ENCODE measurements around the gene ANO6.

DNA sequence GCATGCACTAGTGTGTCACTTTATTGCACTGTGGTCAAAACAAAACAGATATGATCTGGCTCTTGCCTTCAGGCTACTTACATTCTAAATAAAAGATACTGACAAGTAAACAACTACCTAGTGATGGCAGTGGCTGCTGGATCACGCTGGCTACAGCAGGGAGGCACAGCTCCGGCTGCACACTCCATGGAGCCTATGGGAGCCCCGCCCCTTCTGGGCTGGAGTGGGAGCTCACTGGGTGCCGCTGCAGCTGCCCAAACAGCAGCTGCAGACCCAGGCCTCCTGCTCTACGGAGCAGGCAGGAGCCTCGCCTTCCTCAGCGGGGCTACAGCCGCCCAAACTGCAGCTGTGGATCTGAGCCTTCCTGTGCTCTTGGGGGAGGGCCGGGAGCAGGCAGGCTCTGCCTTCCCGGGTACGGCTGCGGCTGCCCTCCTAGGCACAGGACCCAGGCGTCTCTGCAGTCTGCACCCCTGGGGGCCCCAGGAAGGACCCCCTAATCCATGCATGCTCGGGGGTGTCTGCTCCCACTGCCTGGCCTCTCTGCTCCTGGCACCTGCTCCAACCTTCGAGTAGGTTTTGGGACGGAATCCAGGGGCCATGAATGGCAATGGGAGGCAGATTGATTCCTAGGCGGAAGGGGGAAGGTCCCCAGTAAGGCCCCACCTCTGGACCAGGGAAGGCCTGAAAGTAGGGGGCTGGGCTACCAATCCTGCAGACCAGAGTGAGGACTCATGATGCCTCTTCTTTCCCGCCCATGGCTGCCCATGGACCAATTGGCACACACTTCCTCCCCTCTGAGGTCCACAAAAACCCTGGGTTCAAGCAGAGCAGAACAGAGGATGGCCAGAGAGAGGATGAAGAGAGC is 253.1 kb downstream of the ANO6 start:
- TF ChIP-seq, protein P1, sequence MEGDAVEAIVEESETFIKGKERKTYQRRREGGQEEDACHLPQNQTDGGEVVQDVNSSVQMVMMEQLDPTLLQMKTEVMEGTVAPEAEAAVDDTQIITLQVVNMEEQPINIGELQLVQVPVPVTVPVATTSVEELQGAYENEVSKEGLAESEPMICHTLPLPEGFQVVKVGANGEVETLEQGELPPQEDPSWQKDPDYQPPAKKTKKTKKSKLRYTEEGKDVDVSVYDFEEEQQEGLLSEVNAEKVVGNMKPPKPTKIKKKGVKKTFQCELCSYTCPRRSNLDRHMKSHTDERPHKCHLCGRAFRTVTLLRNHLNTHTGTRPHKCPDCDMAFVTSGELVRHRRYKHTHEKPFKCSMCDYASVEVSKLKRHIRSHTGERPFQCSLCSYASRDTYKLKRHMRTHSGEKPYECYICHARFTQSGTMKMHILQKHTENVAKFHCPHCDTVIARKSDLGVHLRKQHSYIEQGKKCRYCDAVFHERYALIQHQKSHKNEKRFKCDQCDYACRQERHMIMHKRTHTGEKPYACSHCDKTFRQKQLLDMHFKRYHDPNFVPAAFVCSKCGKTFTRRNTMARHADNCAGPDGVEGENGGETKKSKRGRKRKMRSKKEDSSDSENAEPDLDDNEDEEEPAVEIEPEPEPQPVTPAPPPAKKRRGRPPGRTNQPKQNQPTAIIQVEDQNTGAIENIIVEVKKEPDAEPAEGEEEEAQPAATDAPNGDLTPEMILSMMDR (IDR thresholded peaks at IDR 0.05), result no peak
- TF ChIP-seq ZFX (IDR thresholded peaks at IDR 0.05; ENCODE audit: borderline replicate concordance), result no peak
